ENCODE results near the gene TAOK1.

DNA sequence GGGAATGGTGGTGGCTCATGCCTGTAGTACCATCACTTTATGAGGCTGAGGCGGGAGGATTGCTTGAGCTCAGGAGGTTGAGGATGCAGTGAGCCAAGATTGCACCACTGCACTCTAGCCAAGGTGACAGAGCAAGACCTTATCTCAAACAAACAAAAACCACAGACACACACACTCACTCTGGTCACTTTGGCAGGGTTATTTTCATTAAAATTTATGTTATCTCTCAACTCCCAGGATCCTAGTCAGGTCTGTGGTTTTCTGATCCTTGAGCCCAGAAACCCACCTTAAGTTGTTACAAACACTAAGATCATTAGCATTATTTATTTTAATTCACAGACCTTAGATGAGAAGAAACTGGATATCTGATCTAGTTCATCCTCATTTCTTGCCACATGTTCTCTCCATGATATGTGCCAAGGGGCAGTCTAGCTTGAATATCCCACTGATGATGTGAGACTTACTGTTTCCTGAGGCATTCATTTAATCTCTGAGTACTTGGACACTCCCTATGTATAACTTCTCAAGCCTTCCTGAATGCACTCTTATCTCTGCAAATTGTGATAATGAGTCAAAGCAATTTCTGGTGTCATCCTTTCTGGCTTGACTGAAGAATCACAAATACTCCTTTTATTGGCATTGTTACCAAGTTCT is 167.0 kb downstream of the TAOK1 start:
- TF ChIP-seq, protein P1, sequence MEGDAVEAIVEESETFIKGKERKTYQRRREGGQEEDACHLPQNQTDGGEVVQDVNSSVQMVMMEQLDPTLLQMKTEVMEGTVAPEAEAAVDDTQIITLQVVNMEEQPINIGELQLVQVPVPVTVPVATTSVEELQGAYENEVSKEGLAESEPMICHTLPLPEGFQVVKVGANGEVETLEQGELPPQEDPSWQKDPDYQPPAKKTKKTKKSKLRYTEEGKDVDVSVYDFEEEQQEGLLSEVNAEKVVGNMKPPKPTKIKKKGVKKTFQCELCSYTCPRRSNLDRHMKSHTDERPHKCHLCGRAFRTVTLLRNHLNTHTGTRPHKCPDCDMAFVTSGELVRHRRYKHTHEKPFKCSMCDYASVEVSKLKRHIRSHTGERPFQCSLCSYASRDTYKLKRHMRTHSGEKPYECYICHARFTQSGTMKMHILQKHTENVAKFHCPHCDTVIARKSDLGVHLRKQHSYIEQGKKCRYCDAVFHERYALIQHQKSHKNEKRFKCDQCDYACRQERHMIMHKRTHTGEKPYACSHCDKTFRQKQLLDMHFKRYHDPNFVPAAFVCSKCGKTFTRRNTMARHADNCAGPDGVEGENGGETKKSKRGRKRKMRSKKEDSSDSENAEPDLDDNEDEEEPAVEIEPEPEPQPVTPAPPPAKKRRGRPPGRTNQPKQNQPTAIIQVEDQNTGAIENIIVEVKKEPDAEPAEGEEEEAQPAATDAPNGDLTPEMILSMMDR (IDR thresholded peaks at IDR 0.05) = no peak
- no peak for TF ChIP-seq POLR2A (IDR thresholded peaks at IDR 0.05)

All from adrenal gland (tissue), 5 donors.